GM12873 (cell line): ENCODE results near the gene KIF17.

Source experiments
- TF ChIP-seq, protein P1 (sequence below): IDR thresholded peaks from 2 replicates; pipeline ENCODE4 v1.5.1; 2012; ENCODE audit warnings: low read depth, mild to moderate bottlenecking, moderate library complexity, low read length, control low read depth; ENCODE audit not compliant: insufficient read depth; ENCODE audit errors: missing control alignments

KIF17 gene

DNA sequence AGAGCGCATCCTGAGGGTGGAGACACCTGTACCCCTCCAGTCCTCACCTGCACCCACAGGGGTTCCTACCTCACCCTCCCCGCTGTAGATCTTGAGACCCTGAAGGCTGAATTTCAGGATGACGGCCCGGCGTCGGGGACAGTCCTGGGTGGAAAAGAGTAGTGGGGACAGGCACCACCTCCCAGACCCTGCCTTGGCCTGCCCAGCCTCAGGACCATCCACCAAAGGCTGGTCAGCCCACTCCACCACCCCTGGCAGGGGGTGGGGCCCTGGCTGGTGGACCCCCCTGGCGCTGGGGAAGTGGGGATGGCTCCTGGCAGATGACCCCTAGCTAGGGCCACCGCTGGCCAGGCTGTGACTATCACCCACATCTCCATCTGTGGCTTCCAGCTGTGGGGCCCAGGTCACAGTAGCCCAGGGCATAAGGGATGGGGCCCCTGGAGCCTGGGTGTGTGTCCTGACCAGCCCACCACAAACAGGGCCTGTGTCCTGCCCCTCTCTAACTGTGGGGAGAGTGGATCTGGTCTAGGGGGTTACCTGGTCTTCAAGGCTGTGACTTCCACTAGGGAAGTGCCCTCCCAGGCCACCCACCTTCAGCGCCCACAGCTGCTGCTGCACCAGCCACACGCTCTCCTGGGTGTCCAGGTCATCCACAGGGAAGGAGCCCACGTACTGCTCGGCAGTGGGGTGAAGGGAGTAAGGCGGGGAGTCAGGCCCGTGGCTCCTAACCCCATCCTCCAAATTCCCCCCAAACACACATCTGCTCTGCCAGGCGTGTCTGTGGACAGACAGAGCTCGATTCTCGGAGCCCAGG, 9.3 kb upstream of the KIF17 start:
- TF ChIP-seq, protein P1, sequence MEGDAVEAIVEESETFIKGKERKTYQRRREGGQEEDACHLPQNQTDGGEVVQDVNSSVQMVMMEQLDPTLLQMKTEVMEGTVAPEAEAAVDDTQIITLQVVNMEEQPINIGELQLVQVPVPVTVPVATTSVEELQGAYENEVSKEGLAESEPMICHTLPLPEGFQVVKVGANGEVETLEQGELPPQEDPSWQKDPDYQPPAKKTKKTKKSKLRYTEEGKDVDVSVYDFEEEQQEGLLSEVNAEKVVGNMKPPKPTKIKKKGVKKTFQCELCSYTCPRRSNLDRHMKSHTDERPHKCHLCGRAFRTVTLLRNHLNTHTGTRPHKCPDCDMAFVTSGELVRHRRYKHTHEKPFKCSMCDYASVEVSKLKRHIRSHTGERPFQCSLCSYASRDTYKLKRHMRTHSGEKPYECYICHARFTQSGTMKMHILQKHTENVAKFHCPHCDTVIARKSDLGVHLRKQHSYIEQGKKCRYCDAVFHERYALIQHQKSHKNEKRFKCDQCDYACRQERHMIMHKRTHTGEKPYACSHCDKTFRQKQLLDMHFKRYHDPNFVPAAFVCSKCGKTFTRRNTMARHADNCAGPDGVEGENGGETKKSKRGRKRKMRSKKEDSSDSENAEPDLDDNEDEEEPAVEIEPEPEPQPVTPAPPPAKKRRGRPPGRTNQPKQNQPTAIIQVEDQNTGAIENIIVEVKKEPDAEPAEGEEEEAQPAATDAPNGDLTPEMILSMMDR: no peak

DNA sequence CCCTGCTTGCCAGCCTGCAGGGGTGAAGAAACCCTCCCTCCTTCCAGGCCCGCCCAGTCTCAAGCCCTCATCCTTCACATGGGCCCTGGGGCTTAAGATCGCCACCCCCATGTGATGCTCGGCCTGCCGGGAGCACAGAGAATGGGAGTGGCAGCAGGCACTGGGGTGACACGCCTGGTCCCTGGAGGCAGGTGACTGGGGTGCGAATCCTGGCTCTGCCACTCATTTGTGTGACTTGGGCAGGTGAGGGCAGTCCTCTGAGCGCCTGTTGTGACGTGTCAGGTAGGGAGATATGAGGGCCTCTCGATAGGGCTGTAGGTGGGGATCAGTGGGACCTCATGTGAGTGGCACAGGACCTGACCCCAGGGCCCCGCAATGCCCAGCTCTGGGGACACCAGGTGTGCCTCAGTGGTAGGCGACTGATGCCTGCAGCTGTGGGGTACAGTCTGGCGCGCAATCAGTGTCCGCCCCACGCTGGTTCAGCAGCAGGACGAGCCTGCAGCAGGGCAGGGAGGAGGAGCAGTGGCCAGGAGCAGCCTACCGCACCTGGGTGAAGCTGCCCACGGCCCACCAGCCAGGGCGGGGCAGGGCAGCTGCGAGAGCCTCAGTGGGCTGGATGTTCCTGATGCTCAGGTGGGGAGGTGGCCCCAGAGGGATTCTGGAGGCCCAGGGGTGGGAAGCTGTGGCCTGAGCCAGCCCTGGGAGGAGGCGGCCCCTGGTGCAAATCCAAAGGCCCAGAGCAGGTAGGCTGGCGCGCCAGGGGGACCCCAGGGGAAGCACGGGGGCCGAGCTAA, 8.5 kb upstream of the KIF17 start:
- TF ChIP-seq, protein P1: no peak

DNA sequence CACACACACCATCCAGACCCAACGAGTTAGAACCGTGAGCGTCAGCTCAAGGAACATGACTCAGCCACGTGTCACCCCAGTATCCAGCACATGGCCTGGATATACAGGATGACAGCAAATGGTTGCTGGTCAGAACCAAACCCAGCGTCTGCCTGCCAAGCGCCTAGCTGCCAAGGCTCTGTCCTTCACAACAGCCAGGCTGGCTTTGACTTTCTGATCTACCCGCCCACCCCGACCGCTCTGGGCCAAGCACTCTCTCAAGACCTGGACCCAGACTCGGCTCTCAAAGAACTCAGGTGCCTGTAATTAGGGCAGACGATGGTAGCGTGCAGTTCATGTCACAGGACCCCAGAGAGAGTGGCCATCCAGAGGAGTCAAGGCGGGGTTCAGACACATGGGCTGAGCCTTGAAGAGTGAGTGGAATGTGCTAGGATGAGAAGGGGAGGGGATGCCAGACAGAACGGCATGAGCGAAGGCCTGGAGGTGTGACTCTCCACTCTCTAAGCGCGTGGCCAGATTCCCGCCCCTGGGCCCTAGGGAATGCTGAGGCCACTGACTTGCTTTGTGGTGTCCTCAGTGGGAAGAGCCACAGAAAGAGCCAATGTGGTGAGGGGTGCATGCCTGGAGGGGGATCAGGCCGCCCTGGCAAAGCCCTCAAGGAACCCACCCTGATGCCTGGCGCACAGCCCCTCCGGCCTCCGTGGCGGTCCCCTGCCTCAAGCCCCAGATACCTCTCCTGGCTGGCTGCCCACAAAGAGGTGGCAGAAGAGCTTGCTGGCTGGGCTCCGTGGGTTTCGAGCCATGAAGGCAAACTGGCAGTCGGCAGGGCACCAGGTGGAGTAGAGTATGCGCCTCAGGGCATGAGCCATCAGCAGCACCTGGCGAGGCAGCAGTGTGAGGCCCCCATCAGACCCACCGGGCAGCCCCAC, 7.6 kb upstream of the KIF17 start:
- TF ChIP-seq, protein P1: no peak

DNA sequence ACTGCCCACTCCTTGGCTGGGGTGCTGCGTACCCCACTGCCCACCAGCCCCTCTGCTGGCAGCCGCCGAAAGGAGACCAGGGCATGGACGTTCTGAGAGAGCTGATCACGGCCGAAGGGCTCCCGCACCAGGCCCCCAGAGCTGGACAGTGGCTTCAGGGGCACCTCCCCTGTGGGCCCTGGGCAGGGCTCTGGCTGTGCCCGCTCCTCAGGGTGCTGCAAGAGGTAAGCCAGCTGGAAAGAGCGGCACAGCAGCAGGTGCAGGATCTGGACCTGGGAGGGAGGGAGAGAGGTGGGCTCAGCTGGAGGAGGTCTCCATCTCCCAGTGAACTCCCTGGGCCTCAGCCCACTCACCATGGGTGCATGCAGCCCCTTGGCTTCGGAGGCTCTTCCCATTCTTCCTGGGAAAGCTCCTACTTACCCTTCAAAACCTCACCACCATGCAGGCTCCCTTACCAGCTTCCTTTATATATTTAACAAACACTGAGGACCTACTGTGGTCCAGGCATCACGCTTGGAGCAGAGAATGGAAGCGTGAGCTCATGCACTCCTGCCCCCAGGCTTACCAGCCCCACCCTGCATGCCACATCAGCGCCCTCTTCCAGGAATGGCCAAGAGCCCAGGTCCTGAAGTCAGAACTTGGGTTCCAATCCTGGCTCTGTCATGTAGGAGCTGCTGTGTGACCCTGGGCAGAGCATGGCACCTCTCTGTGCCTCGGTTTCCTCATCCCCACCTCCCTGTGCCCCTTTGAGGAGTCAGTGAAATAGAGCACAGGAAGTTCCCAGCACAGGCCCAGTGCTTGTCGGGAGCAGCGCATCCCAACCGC, 6.8 kb upstream of the KIF17 start:
- TF ChIP-seq, protein P1: no peak

DNA sequence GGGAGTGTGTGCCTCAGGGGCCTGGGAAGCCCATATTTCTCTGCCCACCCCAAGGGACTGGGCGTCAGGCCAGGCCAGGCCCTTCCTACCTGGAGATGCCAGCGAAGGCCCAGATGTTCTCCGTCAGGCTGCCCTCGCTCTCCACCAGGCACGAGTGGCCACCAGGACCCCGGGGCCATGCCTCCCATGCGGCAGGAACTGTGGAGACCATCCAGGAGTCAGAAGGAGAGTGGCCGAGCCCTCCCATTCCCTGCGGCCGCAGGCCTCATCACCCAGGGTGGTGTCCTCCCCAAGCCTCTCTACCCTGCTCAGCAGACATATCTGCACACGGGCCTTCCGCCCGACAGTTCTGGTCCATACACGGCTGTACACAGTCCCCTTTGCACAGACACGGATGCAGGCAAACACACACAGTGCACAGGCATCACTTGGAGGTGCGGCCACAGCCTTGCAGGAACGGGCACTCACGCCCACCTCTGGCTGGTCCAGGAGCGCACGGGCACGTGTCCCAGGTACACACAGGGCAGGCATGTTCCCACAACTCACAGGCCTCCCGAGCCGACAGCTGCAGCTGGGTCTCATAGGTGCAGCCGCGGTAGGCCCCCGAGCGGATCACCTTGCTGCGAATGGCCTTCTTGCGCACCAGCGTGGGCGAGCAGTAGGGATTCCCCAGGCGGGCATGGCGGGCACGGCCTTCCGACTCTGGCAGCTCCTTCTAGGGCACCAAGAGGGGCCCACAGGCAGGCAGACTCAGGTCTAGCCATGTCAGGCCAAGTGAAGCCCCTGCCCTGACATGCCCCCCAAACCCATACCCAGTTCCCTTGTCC, 5.9 kb upstream of the KIF17 start:
- TF ChIP-seq, protein P1: no peak

DNA sequence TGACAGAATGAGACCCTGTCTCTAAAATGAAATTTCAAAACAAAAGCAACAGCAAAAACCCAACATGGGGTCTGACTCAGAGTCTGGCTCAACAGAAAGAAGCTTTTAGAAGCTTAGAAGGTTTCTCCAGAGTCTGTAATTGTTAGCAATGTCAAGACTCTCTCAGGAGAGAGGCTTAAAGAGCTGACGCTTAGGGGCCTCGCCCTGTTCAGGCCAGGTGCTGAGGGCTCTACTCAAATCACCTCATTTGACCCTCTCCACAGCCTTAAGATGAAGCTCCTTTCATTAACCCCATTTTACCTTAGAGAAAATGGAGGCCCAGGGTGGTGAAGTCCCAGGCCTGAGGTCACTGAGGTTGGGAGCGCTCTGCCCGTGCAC, 5.3 kb upstream of the KIF17 start:
- TF ChIP-seq, protein P1: no peak
